Endothelial cell (in vitro differentiated cells): Measurements from ENCODE around the gene DNAJB13. TPM values are rescaled to one million over a fixed set of nuclear protein-coding genes. Genes with fewer than 3 reads are reported as not detected.

Experiments
- DNase-seq: peaks from one replicate; pipeline ENCODE4 v3.0.0; 2021; ENCODE audit warnings: low spot score
- H3K27ac Mint-ChIP-seq: one replicate; pipeline ENCODE4 v1.8.0; 2021; ENCODE audit warnings: mixed read lengths, inconsistent platforms; ENCODE audit not compliant: unreplicated experiment
- H3K27me3 Mint-ChIP-seq: one replicate; pipeline ENCODE4 v1.8.0; 2021; ENCODE audit warnings: mild to moderate bottlenecking, moderate library complexity, mixed read lengths, inconsistent platforms; ENCODE audit not compliant: unreplicated experiment
- H3K36me3 Mint-ChIP-seq: one replicate; pipeline ENCODE4 v1.8.0; 2021; ENCODE audit warnings: mild to moderate bottlenecking, low read depth, mixed read lengths, inconsistent platforms; ENCODE audit not compliant: unreplicated experiment
- H3K4me1 Mint-ChIP-seq: one replicate; pipeline ENCODE4 v1.8.0; 2021; ENCODE audit warnings: mild to moderate bottlenecking, mixed read lengths, inconsistent platforms; ENCODE audit not compliant: unreplicated experiment
- H3K4me3 Mint-ChIP-seq: one replicate; pipeline ENCODE4 v1.8.0; 2021; ENCODE audit warnings: mild to moderate bottlenecking, mixed read lengths, inconsistent platforms; ENCODE audit not compliant: unreplicated experiment
- H3K9me3 Mint-ChIP-seq: one replicate; pipeline ENCODE4 v1.8.0; 2021; ENCODE audit warnings: mixed read lengths, inconsistent platforms; ENCODE audit not compliant: unreplicated experiment
- total RNA-seq: library from RNA; stranded (reverse); fragmentation: NEBNext Ultra II Directional; extraction: Animal tissue kit (Norgen Biotek cat#: 25700); gene quantifications from one replicate; pipeline ENCODE4 v1.2.1, GENCODE V29; 2021; ENCODE audit not compliant: unreplicated experiment
- TF ChIP-seq, protein P1 (sequence below): fragments of 200-600 bp; sonication (generic); IDR thresholded peaks from one replicate; pipeline ENCODE4 v1.5.0; 2021; ENCODE audit warnings: antibody characterized with exemption; ENCODE audit not compliant: unreplicated experiment

DNAJB13 gene
- total RNA-seq, 1 donor from 2014 or later: 0.36 TPM

DNA sequence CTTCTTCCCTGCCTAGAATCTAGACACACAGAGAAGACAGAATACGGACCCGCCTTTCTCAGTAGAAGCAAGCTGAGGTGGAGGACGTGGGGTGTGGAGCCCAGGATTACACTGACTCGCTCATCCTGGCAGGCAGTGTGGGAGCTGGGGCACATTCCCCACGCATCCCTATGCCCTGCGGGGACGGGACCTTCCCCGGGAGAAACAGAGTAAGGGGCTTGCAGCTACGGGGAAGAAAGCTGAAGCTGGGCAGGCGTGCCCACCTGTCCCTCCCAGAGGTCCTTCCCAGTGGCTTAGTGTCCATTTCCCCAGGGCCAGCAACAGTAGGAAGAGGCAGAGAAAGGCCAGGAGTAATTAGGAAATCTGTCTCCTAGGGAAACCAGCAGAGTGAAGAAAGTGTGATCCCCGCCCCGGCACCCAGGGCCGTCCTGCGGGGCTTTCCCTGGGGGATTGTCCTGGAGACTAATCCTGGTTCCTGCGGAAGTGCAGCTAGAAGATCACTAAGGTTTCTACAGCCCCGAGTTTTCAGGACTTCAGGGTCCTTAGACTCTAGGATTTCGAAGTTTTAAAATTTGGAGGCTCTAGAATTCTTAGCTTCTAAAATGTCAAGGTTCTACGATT lies 7.8 kb downstream of the DNAJB13 start:
- no peak for DNase-seq
- H3K9me3 Mint-ChIP-seq: no peaks in the 10 kb centered on the region

DNA sequence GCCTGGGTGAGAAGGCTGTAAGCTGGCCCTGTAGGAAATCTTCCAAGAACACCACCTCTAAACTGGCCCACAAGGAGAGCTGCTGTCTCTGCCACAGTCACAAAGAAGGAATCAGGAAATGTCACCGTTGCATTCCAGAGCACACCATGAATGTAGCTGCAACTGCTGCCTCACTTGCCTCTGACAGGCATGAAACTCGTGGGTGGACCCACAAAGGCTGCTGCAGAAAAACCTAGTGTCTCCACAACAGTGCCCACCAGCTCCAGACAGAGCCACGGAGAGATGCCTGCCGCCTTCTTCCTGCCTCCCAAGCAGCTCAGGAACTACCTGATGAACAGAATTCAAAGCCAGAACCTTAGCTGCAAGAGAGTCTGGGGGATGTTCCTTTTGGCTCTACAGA lies 10.5 kb downstream of the DNAJB13 start:
- Mint-ChIP-seq H3K4me1 (no peaks in the 10 kb centered on the region), H3K27ac (no peak overlapping the region), H3K4me3 (no peak overlapping the region), H3K36me3 (no peaks in the 10 kb centered on the region), H3K9me3 (no peaks in the 10 kb centered on the region), H3K27me3 (peaks cover 8% of the 10 kb centered on the region)
- TF ChIP-seq, protein P1, sequence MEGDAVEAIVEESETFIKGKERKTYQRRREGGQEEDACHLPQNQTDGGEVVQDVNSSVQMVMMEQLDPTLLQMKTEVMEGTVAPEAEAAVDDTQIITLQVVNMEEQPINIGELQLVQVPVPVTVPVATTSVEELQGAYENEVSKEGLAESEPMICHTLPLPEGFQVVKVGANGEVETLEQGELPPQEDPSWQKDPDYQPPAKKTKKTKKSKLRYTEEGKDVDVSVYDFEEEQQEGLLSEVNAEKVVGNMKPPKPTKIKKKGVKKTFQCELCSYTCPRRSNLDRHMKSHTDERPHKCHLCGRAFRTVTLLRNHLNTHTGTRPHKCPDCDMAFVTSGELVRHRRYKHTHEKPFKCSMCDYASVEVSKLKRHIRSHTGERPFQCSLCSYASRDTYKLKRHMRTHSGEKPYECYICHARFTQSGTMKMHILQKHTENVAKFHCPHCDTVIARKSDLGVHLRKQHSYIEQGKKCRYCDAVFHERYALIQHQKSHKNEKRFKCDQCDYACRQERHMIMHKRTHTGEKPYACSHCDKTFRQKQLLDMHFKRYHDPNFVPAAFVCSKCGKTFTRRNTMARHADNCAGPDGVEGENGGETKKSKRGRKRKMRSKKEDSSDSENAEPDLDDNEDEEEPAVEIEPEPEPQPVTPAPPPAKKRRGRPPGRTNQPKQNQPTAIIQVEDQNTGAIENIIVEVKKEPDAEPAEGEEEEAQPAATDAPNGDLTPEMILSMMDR: no peak
- no peak for DNase-seq

More for the DNA sequence above, 7.8 kb downstream of the DNAJB13 start:
- TF ChIP-seq, protein P1: no peak
- peaks cover 3% of the 10 kb centered on the region for H3K4me1 Mint-ChIP-seq
- H3K4me3 Mint-ChIP-seq: no peak overlapping the region
- no peaks in the 10 kb centered on the region for H3K36me3 Mint-ChIP-seq
- H3K27ac Mint-ChIP-seq: no peak overlapping the region
- H3K27me3 Mint-ChIP-seq: peaks cover 5% of the 10 kb centered on the region

DNA sequence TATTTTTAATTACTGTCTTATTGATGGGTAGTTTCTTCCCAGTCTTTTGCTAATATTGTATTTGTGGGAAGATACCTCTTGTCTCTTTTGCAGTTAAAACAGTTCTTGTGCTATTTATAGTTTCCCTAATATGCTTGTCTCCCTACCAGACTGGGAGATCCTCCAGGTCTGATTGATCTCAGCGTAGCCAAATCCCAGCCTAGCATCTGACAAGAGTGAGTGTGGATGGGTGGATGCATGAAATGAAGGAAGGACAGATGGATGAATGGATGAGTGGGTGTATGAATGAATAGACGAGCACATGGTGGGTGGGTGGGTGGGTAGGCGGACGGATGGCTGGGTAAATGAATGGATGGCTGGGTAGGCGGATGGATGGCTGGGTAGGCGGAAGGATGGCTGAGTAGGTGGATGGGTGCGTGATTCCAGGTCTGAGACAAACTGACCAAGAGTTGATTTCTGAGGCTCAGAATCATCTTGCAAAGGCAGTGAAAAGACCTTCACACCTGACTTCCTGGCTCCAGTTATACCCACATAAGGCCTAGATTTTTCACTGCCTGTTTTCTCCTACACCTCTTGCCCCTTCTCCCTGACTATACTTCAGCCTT lies 11.4 kb downstream of the DNAJB13 start:
- DNase-seq: no peak
- H3K27ac Mint-ChIP-seq: no peak overlapping the region
- H3K9me3 Mint-ChIP-seq: no peaks in the 10 kb centered on the region
- H3K4me3 Mint-ChIP-seq: no peak overlapping the region
- no peaks in the 10 kb centered on the region for H3K4me1 Mint-ChIP-seq
- TF ChIP-seq, protein P1: no peak
- no peaks in the 10 kb centered on the region for H3K36me3 Mint-ChIP-seq
- peaks cover 5% of the 10 kb centered on the region for H3K27me3 Mint-ChIP-seq

DNA sequence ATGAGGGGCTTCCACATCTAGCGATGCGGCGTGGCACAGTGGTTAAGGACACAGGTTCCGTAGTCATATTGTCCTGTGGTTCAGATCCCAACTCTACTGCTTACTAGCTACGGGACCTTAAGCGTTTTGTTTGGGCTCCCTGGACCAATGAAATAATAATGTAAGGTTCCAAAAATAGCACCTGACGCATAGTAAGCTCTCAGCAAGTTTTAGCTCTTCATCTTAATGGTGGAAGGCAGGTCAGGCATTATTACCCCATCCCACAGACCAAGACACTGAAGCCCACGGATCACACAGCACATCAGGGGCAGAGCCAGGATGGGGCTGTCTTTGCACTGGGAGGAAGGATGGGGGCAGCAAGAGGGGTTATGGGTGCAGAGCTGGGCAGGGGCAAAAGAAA lies 13.0 kb downstream of the DNAJB13 start:
- no peaks in the 10 kb centered on the region for H3K36me3 Mint-ChIP-seq
- no peak overlapping the region for H3K4me3 Mint-ChIP-seq
- TF ChIP-seq, protein P1: no peak
- H3K9me3 Mint-ChIP-seq: no peaks in the 10 kb centered on the region
- peak overlapping the region; percentile 67 for H3K27ac Mint-ChIP-seq
- no peaks in the 10 kb centered on the region for H3K4me1 Mint-ChIP-seq
- H3K27me3 Mint-ChIP-seq: peaks cover 5% of the 10 kb centered on the region
- DNase-seq: no peak

DNA sequence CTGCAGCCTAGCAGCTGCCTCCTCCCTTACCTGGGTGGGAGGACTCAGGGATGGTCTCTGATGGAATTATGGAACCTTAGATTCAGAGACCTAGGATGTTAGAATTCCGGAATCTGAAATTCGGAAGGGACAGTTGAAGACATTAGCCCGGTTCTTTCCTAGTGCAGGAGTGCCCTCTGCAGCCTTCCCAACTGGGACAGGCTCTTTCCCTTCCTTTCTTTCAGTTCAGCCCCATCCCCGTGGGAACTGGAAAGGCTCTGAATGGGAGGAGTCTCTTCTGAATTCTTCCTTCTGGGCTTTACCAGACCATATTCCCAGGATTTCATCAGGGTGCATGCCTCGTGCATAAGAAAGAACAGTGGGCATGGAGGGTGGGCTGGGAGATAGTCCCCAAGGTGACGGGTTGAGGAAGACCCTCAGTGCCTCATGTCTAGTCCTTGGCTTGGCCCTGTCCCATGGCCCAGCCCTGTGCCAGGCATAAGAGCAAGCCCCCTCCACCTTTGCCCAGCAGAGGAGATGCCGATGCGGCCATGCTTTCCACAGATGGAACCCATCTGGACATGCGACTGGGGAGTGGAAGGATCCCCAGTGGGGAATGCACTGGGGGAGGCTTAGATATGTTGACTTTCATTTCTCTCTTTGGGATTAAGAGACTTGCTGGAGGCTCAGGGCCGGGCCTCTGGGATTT lies 14.4 kb downstream of the DNAJB13 start:
- H3K4me3 Mint-ChIP-seq: no peak overlapping the region
- no peak overlapping the region for H3K27ac Mint-ChIP-seq
- TF ChIP-seq, protein P1: no peak
- no peaks in the 10 kb centered on the region for H3K9me3 Mint-ChIP-seq
- H3K4me1 Mint-ChIP-seq: no peaks in the 10 kb centered on the region
- H3K36me3 Mint-ChIP-seq: no peaks in the 10 kb centered on the region
- peaks cover 6% of the 10 kb centered on the region for H3K27me3 Mint-ChIP-seq
- DNase-seq: no peak
